NCI-H2107 treated with DMSO at 0.1 percent for 48 hours (cell line): Measurements from ENCODE around the gene PARD6G.
A peak's percentile ranks its signal among the peaks of the same experiment; 100 is the strongest.

Source experiments
- DNase-seq: peaks from one replicate; lab custom pipeline; 2025; ENCODE audit not compliant: unreplicated experiment; lab: John Stamatoyannopoulos, UW

Gene PARD6G

DNA sequence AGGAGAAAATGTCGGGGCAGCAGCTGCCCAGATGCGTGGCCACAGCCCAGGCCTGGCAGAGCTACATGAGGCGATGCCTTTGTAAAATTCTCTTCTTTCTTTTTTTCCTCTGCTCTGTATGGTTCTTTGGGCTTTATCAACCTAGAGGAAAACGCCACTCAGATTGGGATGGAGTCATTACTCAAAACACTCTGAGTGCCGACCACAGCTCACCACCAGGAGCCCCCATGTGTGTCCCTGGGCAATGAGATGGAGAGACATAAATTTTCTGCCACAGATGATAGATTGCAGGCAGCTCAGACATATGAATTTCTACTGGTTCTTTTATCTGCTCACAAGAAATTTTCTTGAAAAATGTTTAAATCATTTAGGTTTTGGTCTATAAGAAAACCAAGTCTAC, 56.0 kb downstream of the PARD6G start:
- DNase-seq, result no peak

DNA sequence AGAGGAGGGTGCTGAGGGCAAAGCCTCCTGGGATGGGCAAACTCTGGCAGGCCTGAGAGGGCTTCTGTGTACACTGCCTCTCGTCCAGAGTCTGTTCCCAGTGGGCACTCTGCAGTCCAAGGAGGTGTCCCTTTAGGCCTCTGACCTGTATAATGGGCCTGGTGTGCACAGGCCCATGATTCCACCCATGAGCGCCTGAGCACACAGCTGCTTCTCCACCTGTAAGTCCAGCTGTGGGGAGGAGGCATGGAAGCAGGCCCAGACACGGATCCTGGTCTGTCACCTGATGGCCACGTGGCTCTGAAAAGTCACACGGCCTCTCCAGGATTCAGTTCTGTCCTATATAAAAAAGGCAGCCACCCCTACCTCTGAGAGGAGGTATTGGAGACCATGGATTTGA, 57.0 kb downstream of the PARD6G start:
- DNase-seq, result no peak

DNA sequence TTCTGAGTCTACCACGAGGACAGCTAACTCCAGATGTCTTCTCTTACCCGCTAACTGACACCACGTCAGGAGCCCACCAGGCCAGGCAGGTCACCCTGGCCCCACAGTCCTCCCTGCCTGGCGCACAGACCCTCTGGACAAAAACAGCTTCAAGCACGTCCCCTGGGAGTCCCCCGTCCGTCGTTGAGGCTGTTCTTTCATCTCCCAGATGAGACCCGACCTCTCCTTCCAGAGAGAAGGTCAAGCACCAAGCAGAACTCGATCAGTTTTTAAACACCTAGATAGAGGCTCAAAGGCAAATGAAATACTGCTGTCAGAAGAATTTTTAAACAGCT, 57.8 kb downstream of the PARD6G start:
- no peak for DNase-seq

DNA sequence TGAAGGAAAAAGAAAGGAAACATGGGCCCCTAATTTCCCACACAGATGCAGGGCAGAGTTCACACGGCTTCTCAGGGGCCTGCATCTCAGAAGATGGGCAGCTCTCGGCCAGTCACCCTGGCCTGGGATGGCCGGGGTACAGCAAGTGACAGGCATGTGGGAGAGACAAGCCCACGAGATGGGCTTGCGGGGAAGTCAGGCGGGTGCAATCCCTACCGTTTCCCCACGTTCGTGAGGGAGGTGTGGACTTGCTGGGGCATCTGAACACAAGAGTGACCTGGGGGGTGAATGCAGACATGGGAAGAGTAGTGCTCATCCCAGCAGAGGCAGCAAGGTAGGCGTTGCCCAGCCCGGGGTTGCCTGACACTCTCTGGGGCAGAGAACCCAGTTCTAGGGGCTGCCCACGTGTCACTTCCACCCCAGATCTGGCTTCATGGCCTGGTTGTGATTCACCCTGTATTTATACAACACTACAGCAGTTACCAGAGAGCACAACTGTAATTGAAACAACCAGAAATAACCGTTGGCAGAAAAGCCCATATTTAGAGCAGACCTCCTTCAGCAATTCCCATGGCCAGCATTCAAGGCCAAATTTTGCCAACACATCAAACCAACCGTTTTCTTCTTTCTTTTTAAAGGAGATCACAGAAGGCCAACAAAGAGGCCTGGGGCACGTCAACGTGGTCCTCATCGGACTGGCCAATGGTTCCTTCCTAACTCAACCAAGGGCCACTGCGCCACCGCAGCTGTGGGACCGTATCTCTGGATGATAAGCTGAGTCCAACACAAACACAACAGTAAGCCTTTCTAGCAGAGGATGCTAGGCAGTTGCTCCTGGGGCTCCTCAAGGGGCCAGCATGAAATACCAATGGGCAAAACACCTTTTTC, 58.4 kb downstream of the PARD6G start:
- no peak for DNase-seq

DNA sequence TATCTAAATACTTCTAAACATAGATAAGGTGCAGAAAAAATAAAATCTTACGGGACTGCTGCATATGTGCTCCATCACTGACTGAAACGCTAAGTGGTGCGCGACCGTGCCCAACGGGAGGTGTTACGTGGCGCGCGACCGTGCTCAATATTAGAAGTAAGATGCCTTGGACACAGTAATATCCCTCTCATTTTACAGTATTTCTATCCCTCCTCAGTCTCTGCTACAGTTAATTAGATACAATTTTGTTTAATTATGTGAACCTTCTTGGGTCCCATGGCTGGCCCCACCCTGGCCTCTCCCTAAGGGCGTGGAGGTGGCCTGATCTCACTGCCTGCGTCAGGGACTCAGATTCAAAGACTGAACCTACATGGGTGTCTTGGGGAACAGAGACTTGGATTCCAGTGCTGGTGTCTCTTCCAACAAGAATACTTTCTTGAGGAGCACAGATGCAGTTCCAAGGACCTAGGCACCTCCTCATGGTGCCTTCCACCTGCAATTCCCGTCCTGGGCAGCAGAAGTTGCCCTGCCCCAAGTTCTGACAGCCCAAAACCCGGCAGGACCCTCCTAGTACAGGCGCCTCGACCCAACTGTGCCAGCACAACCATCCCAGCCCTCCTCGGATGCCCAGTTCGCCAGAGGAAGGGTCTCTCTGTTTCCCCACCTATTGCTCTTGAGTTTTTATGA, 59.2 kb downstream of the PARD6G start:
- DNase-seq, result no peak

DNA sequence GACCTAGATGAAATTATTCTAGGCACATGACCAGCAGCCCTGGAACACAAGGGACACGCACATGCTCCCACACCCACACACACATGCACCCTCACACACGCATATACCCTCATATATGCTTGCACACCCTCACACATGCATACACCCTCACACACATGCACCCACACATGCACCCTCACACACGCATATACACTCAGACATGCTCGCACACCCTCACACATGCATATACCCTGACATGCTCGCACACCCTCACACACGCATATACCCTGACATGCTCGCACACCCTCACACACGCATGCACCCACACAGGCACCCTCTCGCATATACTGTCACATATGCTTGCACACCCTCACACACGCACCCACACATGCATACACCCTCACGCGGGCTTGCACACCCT, 61.8 kb downstream of the PARD6G start:
- no peak for DNase-seq

DNA sequence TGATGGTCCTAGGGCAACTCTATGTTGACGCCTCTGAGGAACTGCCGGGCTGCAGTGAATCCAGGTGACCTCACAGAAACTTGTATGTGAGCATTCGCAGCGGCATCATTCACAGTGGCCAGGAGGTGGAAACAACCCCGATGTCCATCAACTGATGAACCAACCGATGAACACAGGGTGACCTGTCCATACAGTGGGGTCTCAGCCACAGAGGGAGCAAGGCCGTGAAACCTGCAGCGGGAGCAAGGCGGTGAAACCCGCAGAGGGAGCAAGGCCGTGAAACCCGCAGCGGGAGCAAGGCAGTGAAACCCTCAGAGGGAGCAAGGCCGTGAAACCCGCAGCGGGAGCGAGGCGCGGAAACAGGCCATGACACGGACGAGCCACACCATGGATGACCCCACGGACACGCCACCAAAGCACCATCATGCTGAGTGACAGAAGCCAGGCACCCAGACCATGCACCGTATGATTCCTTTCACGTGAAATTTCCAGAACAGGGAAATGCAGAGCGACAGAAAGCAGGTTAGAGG, 63.0 kb downstream of the PARD6G start:
- no peak for DNase-seq

DNA sequence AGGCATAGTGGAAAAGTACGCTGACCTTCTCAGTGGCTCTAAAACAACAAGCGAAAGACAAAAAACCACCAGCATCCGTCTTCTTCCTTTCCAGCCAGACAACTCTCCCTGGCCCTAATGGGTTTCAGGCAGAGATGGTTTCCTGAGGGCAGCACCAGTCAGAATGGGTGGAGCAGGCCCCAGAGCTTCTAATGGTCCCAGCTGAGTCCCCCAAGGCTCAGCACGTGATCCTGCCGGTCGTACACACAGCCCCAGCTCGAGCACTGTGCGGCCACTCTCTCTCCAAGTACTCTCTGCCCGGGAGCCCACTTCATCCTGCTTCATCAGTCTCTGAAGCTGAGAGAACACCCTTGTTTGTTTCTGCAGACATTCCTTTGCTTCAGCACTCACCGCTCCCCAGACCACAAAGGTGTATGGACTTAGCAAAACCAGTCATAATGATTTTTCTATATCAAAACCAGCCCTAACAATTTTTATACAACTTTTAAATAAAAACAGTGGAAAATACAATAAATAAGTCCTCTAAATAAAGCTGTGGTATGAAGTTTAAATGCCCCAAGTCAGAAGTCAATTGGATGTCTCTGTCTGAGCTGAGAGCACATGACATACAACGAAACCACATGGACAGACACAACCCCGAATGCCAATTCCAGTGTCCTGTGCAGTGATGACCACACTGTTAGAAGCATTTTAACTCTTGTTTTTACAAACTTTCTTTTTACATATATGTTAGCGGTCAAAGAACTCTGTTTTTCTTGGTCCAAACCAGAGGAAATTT, 63.9 kb downstream of the PARD6G start:
- DNase-seq, result no peak

DNA sequence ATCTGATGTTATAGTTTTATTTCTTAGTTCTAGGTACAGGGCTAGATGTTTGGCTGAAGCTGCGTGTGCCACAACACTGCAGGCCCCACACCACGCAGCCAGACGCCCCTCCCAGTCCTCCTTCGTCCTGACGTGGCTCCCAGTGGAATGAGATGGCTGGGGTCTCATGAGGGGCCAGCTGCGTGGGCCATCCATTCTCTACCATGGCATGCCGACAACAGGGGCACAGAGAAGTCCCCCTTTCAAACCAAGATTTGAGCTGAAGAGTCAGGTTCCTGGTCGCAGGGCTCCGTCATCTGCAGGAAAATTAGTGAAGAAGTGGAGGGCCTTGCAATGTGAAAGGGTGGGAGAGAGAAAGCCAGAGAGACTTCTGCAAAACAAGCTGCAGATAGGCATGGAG, 64.5 kb downstream of the PARD6G start:
- DNase-seq, result no peak

DNA sequence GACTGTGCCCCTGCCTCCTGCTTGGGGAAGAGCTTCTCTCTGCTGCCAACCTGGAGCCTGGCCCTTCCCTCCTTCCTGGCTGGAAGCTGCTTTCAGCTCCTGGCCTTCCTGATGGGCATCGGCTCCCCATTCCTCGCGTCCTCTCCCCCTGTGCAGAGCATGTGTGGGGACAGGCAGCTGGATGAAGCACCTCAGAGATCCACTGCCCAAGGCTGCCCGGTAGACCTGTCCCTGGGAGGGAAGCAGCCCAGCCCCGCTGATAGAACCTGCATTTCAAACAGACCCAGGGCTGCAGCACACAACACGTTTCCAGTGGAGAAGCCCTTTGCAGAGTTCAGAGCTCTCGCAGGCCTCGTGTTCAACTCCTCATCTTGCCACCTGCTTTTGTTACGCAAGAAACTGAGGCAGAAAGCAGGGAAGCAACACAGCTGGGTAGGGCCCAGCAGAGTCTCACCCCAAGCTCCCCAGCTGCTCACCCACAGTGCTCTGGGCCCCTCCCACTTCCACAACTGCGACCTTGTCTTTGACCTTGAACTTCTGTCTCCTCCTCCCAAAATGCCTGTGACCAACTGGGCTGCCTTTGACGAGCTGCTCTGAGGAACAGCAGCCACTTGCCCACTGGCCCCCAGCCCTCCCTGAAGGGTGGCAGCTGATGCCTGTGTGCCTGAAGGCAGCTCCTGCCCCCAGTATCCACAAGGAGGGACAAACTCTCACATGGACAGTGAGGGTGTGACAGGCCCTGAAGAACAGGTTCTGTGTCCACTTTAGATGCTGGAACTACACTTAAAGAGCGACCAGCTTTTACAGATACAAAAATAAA, 65.5 kb downstream of the PARD6G start:
- DNase-seq, result no peak

DNA sequence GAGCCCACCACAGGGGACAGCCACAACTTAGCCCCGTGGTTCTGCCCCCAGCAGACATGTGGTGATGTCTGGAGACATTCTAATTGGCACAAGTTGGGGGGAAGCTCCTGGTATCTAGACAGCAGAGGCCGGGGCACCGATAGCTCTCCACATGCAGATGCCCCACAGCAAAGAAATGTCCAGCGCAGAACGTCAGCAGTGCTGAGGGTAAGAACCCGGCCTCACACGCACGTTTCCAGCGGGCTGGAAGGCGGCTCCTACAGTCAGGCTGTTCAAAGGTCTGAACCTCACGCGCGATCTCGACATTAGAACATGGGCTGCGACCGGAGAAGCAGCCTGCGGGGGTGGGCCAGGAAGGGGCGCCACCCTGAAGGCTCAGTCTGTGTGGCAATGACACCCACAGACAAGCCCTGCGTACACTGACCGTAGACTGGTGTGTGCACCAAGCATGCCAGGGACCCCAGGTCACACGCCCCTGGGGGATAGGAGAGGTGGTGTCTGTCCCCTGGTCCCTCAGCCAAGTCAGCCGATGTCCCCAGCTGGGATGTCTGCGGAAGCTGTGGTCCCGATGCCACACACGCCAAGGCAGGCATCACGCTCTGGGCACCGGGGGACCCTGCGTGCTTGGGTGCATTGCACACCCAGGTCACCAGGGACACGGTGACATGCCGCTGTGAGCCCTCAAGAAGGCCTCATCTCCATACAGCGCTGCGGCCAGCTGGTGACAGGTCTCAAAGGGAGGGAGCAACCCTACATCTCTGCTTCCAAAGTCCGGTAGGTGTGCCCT, 66.3 kb downstream of the PARD6G start:
- no peak for DNase-seq

DNA sequence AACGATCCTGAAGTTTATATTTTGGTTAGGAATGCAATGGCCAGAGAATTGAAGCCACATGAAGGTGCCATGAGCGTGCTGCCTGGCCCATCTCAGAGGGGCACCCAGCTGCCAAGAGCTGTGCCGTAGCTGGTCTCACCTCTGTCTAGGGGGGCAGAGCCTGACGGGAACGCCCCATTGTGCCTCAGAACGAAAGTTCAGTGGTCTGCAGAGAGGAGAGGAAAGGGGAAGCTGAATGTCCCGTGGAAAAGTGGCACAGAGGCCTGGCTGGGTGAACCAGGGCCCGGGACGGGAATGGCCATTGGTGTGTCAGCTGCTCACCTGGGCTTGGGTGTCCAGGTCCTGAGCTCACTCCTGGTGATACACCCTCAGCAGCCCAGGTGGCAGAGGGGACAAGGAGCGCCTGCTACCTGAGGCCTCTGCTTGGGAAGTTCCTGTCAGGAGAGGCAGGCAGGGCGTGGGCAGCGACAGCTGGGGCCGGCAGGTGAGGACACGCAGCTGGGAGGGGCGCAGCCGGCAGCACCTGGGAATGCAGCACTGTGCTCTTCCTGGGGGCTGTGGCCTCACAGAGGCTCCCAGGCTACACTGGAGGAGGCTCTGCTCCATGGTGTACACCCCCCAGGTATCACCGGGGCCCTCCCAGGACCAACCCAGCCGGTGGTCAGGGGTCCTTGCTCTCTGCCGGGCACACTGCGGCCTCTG, 67.3 kb downstream of the PARD6G start:
- no peak for DNase-seq

DNA sequence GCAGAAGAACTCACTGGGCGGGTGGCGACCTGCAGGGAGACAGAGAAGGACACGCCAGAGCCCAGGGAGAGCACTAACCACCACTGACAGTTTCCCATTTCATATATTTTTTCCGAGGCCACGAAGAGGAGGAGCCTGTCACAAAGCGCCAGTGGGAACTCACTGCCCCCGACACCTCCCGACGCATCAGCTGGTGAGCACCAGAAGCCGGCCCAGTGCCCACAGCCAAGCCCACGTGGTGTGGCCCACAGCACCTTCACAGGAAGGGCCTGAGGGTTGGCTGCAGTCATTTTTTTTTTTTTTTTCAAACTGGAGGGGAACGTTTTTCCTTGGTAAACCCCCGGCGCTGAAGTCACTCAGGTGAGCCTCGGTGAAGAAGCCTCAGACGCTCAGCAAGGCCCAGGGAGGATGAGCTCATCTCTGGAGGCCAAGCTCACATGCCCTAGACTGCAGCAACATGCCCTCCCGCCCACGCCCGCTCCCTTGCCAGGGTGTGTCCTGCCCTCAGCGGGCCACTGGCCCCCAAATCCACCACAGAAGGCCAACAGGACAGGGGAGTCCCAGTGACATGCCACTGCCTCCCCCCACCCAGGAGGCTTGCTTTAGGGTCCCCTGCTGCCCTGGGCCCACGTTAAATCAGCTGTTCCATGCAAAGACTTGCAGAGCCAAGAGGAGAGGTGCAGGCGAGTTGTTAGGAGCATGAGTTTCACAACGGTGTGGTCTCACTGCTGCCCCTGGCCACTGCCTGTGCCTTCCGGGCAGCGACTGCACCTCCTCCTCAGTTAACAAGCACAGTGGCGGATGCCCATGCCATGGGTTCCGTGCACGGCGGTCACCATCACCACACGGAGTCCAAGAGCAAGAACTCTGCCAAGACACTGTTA, 68.1 kb downstream of the PARD6G start:
- no peak for DNase-seq

DNA sequence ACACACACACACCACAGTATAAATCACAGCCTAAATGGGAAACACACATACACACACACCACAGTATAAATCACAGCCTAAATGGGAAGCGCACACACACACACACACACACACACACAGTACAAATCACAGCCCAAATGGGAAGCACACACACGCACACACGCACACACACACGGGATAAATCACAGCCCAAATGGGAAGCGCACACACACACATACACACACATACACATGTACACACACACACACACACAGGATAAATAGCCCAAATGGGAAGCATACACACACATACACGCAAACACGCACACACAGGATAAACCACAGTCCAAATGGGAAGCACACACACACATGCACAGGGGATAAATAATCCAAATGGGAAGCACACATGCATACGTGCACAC, 70.2 kb downstream of the PARD6G start:
- no peak for DNase-seq

DNA sequence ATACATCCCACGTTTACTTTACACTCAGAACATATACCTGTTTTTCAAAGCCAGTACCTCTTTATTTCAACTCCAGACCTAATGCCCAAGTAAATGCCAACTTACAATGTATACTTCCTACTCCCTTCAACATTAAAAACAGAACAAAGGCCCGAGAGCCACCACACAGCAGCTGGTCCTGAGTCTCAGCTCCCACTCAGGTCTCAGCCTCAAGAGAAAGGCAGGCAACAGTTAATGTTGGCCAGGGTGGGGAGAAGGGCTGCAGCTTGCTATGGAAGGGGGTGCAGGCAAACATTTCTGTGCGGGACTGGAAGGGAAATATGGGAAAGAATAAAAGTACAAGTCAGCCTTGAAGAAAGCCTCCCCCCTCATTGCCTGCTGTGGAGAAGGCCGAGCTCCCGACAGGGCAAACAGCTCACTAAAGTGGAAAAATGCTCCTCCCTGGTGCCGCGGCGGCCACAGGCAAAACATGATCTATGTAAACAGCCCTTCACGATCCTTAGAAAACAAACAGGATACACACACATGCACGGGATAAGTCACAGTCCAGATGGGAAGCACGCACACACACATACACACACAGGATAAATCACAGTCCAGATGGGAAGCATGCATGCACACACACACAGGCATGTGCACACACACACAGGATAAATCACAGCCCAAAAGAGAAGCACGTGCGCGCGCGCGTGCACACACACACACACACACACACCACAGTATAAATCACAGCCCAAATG, 70.8 kb downstream of the PARD6G start:
- DNase-seq, result peak; percentile 30

DNA sequence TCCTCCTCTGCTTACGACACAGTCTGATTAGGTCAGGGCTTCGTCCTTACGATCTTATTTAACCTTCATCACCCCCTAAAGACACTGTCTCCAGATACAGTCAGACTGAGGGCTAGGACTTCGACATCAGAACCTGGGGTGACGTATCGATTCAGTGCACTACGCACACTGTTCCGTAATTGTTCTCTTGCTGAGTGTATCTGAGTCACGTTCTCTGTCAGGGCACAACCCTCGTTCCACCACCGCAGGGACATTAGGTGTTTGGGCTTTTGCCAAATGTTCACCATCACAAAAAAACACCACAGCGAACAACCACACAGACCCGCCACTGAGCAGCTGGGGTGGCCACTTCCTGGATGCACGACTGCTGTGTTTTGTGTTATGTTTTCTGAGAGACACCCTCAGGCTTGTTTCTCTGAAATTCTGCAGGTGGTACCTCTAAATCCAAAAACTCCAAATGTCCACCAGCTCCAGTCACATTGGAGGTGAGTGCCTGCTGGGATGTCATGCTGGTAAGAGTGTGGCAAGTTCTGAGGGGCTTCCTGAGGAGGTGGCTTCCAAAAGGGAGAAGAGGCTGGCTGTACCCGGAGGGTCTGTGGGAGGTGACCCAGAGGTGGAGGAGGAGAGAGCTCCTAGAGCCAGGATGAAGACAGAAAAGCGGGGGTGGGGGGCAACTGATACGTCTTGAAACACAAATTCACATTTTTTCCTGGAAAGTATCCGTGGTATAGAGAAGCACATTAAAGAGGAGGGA, 71.7 kb downstream of the PARD6G start:
- peak; percentile 33 for DNase-seq

DNA sequence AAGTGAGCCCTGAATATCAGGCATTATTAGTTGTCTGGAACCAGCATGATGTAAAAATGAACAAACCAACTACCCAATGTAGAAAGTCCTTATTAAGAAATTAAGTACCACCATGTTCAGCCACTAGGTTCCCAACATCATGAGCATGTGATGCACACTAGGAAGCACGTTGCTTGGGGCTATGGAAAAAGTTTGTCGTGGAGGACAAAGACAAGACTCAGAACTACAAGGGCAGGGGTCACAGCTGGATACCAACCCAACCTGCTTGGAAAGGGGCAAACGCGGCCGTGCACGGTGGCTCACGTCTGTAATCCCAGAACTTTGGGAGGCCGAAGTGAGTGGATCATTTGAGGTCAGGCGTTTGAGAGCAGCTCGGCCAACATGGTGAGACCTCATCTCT, 74.3 kb downstream of the PARD6G start:
- DNase-seq, result no peak
